Stomach (tissue), 4 donors: ENCODE data around the gene ETV6.

Experiments used
- POLR2A ChIP-seq, 4 donors: fragments of 450-650 bp; IDR thresholded peaks; one replicate each; pipeline ENCODE4 v1.6.1; 2016; ENCODE audit warnings: antibody characterized with exemption in 4 of 4, control low read depth in 2 of 4, mild to moderate bottlenecking in 1 of 4, moderate library complexity in 1 of 4
- POLR2AphosphoS5 ChIP-seq, 3 donors: sonication (generic); formaldehyde crosslinking; IDR thresholded peaks; one replicate each; pipeline ENCODE4 v1.6.1; 2016; ENCODE audit warnings: antibody characterized with exemption in 3 of 3
- TF ChIP-seq, protein P1 (sequence below), 7 experiments: fragments of 450-650 bp in 4 of 7; fragments of 200-600 bp in 3 of 7; sonication (generic) in 3 of 7; IDR thresholded peaks; one replicate each; pipeline ENCODE4 v1.5.1; 2016 to 2019; ENCODE audit warnings: antibody characterized with exemption in 7 of 7, control low read depth in 2 of 7, mild to moderate bottlenecking in 1 of 7

DNA sequence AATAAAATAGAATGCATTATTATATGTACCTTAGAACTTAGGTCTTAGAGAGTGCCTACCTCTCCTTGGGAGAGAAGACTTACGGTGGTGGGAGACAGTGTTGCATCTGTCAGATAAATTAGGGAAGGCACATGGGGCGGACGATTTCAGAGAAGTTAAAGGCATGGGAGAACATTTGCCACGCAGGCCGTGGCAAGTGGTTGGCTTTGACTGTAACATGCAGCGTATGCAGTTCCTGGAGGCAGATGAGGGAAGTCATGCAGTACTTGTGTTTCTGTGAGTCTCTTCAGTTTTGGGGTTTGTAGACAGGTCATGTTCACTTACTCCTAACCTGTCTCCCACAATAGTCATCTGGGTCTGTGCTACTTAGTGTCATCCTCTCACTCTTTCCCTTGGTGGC is 43.6 kb downstream of the ETV6 start:
- TF ChIP-seq, protein P1, sequence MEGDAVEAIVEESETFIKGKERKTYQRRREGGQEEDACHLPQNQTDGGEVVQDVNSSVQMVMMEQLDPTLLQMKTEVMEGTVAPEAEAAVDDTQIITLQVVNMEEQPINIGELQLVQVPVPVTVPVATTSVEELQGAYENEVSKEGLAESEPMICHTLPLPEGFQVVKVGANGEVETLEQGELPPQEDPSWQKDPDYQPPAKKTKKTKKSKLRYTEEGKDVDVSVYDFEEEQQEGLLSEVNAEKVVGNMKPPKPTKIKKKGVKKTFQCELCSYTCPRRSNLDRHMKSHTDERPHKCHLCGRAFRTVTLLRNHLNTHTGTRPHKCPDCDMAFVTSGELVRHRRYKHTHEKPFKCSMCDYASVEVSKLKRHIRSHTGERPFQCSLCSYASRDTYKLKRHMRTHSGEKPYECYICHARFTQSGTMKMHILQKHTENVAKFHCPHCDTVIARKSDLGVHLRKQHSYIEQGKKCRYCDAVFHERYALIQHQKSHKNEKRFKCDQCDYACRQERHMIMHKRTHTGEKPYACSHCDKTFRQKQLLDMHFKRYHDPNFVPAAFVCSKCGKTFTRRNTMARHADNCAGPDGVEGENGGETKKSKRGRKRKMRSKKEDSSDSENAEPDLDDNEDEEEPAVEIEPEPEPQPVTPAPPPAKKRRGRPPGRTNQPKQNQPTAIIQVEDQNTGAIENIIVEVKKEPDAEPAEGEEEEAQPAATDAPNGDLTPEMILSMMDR (IDR thresholded peaks at IDR 0.05), result no peak
- TF ChIP-seq POLR2A (IDR thresholded peaks at IDR 0.05) (no peak), POLR2AphosphoS5 (IDR thresholded peaks at IDR 0.05) (no peak)
